ENCODE measurements around the gene BPIFA2.
"Not testable (repeated sequence)": the region's sequence is repeated elsewhere in the genome, so short reads cannot be mapped to it uniquely, and the experiment has no call there.

BPIFA2 gene

GRCh38 chr20:33159713-33160112, 8.2 kb upstream of the BPIFA2 start:
- intact Hi-C loops (cut with DNase I): no loop called here
- DNase-seq: no peak

- intact Hi-C loops (cut with DNase I): no loop called here
- no peak for DNase-seq
These were observed 7.3 kb upstream of the BPIFA2 start for GRCh38 chr20:33160681-33161080.

GRCh38 chr20:33162313-33162712, 5.6 kb upstream of the BPIFA2 start:
- DNase-seq: no peak
- intact Hi-C loops (cut with DNase I): no loop called here

- intact Hi-C loops (cut with DNase I): no loop called here
- no peak for DNase-seq
These were observed 5.2 kb upstream of the BPIFA2 start for GRCh38 chr20:33162753-33163152.

GRCh38 chr20:33163856-33164762, 3.9 kb upstream of the BPIFA2 start:
- DNase-seq: no peak
- intact Hi-C loops (cut with DNase I): no loop called here

GRCh38 chr20:33164763-33165095, 3.2 kb upstream of the BPIFA2 start:
- intact Hi-C loops (cut with DNase I): no loop called here
- no peak for DNase-seq

- no peak for DNase-seq
- intact Hi-C loops (cut with DNase I): no loop called here
These were observed 2.4 kb upstream of the BPIFA2 start for GRCh38 chr20:33165416-33166055.

- DNase-seq: no peak
- intact Hi-C loops (cut with DNase I): no loop called here
These were observed 1.3 kb upstream of the BPIFA2 start for GRCh38 chr20:33166533-33167113.

GRCh38 chr20:33169176-33169794, 1.3 kb downstream of the BPIFA2 start:
- DNase-seq: no peak
- intact Hi-C loops (cut with DNase I): no loop called here

- no peak for DNase-seq
- intact Hi-C loops (cut with DNase I): no loop called here
These were observed 4.8 kb downstream of the BPIFA2 start for GRCh38 chr20:33172781-33173180.

GRCh38 chr20:33175123-33175522, 7.2 kb downstream of the BPIFA2 start:
- intact Hi-C loops (cut with DNase I): no loop called here
- DNase-seq: no peak

GRCh38 chr20:33176101-33176500, 8.1 kb downstream of the BPIFA2 start:
- no peak for DNase-seq
- intact Hi-C loops (cut with DNase I): no loop called here

GRCh38 chr20:33177866-33178265, 9.9 kb downstream of the BPIFA2 start:
- intact Hi-C loops (cut with DNase I): no loop called here
- no peak for DNase-seq

- intact Hi-C loops (cut with DNase I): no loop called here
- no peak for DNase-seq
These were observed 10.8 kb downstream of the BPIFA2 start for GRCh38 chr20:33178726-33179125.

GRCh38 chr20:33180169-33180568, 12.2 kb downstream of the BPIFA2 start:
- no peak for DNase-seq
- intact Hi-C loops (cut with DNase I): no loop called here

- intact Hi-C loops (cut with DNase I): no loop called here
- DNase-seq: no peak
These were observed 13.6 kb downstream of the BPIFA2 start for GRCh38 chr20:33181482-33182093.

GRCh38 chr20:33183312-33183711, 15.4 kb downstream of the BPIFA2 start:
- intact Hi-C loops (cut with DNase I): no loop called here
- no peak for DNase-seq

- intact Hi-C loops (cut with DNase I); DNase-seq: not testable (repeated sequence)
These were observed 17.2 kb downstream of the BPIFA2 start for GRCh38 chr20:33185031-33185590.

- no peak for DNase-seq
- intact Hi-C loops (cut with DNase I): no loop called here
These were observed 19.5 kb downstream of the BPIFA2 start for GRCh38 chr20:33187491-33187890.

- intact Hi-C loops (cut with DNase I): no loop called here
- no peak for DNase-seq
These were observed 20.5 kb downstream of the BPIFA2 start for GRCh38 chr20:33188421-33188820.

GRCh38 chr20:33191484-33191883, 23.5 kb downstream of the BPIFA2 start:
- no peak for DNase-seq

More at GRCh38 chr20:33191484-33191883, 23.5 kb downstream of the BPIFA2 start:
- intact Hi-C loops (cut with DNase I): no loop called here

All from posterior cingulate gyrus (tissue), 11 donors.